DMS53 treated with DMSO at 0.1 percent for 48 hours (cell line): Measurements from ENCODE around the gene MRNIP.

Source experiments
- DNase-seq: peaks from one replicate; lab custom pipeline; 2025; ENCODE audit not compliant: unreplicated experiment; lab: John Stamatoyannopoulos, UW

MRNIP gene

GRCh38 chr5:179889885-179890284, 31.3 kb upstream of the MRNIP start:
- no peak for DNase-seq

- DNase-seq = no peak
Measured at GRCh38 chr5:179887802-179888201, 29.2 kb upstream of the MRNIP start.

- no peak for DNase-seq
Measured at GRCh38 chr5:179887095-179887494, 28.5 kb upstream of the MRNIP start.

DNA sequence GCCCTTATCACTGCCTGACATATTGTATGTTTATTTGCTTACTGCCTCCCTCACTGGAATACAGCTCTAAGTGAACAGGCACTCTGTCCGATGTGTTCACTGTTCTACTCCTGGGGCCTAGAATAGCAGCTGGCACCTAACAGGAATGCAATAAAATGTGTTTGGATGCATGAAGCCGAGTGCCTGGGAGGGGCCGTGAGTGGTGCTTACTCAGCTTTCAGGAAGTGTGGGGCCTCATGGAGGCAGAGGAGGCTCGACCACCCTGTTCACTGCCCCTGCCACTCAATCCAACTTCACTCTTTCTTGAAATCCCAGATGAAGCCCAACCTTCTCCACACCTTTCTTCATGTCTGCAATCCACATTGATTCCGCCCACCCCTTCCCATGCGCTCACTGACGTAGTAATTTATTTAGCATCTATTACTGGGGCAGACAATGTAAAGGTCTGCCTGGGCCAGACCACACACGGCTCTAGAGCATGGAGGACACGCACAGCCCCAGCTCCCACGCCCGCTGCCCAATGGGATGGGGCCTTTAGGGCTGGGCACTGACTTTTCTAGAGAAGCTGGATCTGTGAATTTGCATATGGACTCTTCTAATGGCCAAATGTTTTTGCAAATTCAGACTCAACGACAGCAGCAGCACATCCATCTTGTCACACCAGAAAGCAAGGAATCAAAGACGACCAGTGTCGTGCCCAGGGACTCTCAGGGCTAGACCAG, 27.7 kb upstream of the MRNIP start:
- no peak for DNase-seq

DNA sequence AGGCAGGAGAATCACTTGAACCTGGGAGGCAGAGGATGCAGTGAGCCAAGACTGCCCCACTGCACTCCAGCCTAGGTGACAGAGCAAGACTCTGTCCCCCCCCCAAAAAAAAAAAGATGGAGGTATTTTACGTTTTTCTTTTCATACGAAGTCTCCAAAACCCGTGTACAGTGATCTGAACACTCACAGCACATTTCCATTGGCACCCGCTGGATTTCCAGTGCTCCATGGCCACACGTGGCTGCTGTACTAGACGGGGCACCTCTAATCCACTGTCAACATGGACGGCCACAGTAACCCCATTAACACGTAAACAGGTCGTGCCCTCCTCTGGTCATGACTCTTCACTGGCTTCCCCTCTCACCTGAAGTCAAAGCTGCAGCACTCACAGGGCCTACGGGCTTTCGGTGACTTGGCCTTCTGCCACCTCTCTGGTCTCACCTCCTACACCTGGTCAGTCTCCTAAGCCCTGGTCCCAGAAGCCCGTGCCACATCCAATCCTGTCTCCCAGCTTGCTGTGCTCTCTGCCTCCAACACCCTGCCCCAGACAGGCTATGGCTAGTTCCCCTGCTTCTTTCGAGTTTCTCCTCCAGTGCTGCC, 27.0 kb upstream of the MRNIP start:
- DNase-seq = no peak

- DNase-seq = no peak
Measured at GRCh38 chr5:179883163-179883562, 24.5 kb upstream of the MRNIP start.

DNA sequence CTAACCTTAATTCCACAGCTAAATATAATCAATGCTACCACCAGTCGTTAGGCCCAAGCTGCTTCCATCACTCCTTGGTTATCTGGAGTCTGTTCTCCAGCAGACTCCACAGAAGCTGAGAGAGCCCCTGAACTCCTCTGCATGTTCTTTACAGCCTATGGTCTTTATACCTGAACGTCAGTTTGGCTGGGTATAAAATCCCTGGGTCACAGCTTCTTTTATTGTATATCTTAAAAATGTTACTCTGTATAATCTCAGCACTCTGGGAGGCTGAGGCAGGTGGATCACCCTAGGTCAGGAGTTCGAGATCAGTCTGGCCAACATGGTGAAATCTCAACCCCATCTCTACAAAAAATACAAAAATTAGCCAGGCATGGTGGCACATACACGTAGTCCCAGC, 23.7 kb upstream of the MRNIP start:
- no peak for DNase-seq

DNA sequence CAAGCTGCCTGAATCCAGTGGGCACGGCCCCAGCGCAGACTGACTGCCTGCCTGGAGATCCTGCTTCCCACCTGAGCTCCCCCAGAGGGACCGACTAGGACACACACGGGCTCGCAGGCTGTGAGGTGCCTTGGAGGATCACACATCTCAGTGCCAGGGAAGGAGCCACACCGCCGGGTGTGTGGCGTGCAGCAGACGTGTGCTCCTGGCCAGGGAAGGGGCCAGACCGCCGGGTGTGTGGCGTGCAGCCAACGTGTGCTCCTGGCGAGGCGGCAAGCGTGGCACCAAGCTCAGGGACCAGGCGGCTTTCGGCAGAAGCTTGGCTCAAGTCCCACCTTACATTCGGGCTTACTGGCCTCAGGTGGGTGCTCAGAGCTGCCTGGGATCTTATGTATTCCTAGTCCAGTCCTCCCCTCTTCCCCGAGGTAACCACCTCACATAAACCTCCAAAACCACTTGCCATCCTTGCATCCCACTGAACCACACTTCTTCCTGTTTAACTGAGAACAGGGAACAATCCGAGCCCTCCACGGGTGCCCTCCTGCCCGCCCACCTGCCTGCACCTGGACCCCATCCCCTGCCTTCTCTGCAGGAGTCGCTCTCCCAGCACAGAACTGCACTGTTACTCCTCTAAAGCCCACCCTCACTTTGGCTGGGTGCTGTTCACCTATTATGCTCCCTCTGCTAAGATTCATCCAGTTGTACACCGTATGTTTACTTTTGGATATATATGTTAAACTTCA, 22.4 kb upstream of the MRNIP start:
- DNase-seq = no peak

GRCh38 chr5:179880066-179880650, 21.5 kb upstream of the MRNIP start:
- no peak for DNase-seq

DNA sequence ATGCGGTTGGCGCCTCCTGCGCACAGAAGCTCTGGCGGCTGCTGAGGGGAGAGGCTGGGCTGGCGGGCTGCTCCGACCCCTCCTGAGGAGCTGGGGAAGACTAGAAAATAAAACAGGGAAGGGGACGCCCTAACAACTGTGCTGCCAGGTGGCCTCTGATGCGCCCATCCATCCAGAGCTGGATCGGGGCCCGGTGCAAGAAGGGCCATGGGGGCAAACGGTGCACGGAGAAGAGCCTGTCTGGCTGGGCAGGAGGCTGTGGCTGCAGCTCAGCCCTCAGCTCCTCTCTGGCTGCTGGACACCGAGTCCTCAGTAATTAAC, 21.0 kb upstream of the MRNIP start:
- no peak for DNase-seq

DNA sequence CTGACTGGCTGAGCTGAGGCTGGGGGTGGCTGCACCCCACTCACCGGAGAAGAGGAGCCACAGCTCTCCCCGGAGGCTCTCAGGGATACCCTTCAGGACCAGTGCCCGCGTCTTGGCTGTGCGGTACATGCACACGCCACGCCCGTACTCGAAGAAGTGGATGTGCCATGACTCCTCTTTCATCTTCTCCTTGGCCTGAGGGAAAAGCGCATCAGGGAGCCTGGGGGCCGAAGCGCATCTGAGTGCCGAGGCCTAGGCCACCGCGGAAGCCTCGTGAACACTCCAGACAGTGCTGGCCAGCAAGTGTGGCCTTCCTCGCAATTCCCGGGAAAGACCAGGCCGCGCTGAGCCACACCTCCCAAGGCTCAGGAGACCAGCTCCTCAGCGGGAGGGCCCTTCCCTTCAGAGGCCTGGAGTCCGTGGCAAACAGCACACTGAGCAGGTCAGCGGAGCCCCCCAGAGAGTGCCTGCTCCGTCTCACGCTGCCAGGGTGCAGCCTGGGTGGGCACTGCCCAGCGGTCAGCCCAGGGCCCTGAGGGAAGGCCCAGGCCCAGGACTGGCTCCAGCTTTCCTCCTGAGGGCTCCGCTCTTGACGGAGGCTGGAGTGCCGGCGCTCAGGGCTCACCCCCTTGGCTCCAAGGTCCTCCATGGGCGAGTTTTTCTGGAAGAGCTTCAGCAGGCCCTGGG, 20.5 kb upstream of the MRNIP start:
- DNase-seq = no peak

DNA sequence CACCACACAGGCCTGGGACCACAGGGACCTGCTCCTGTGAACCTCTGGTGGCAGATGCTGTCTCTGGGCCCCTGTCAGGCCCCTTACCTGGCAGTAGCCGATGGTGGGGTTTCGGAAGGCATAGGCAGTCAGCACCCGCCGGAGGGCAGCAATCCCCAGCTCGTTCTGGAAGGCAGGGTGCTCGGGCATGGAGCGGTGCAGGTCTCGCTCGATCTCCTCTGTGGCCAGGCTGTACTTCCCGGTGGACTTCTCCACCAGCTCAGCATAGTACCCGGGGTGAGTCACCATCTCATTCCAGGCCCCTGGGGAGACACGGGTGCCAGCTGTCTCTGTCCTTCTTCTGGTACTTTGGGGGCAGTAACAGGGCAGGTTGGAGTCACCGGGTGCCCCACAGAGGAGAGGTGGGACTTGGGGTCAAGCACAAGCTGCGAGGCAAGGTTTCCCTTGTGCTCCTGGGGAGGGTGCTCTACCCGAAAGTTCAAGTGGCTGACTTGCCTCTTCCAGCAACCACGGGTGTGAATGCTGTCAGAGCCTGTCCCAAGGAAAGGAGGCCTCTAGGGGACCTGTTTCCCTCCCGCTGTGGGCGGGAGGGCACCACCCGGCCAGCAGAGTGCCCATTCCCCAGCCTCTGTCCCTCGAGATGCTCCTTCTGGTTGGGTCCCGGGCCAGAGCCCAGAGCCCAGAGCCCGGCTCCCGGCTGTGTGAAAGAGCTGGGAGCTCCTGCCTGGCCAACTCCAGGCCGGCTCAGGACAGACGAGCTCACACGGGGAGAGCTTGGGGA, 19.8 kb upstream of the MRNIP start:
- no peak for DNase-seq

- no peak for DNase-seq
Measured at GRCh38 chr5:179876610-179876952, 18.0 kb upstream of the MRNIP start.

DNA sequence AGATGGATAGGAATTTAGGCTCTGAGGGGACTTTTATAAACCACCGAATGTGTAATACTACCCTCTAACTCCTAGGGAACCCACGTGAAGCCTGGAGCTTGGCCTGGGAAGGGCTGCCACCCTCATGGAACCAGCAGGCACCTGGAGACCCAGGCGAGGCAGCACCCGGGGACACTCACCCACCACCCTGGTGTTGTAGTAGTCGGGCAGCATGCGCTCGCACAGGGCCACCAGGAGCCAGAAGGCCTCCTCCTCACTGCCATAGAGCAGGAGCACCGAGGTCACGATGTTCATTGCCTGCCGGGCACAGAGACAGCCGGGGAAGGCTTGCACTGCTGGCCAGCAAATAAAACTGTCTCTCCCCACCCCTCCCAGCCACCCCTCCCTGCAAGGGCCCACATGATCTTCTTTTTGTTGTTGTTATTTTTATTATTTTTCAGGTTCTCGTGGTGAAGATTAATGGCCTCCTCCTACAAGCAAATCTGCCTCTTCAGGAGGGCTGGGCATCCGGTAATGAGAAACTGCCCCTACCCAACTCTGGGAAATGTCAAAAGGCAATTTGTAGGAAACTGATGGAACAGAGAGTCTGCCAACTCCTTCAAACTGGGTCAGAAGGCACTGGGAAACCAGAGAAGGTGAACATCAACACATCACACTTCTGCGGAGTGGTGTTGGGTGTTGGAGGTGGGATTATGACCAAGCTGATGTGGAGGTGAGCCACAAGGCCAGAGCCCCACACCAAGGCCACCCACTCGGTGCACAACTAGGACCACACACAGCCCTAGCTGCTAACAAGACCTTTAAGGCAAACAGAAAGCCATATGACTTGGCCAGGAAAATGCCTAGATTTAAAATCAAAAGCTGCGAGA, 17.4 kb upstream of the MRNIP start:
- no peak for DNase-seq

GRCh38 chr5:179874536-179875292, 16.1 kb upstream of the MRNIP start:
- DNase-seq = no peak

- no peak for DNase-seq
Measured at GRCh38 chr5:179874136-179874535, 15.5 kb upstream of the MRNIP start.

DNA sequence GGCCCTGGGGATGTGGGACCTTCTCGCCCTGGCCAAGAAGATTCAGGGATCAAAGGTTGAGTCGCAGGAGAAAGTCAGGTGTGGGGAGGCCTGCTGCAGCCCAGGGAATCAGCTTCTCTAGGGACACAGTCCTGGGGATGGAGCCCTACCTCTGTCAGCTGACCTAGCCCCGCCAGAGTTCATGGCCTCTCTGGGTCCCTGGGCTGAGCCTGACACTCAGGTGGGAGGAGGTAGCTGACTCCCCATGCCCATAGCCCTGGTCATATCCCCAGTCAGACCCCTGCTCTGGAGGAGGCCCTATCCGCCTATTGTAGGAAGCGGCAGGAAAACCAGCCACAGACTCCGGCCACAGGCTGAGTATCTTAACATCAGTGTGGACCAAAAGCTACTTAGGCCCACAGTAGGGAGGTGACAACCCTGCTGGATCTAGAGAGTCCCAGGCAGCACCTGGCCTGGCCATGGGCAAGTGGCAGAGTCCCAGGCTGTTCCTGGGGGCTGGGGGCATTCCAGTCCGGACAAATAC, 15.0 kb upstream of the MRNIP start:
- no peak for DNase-seq

DNA sequence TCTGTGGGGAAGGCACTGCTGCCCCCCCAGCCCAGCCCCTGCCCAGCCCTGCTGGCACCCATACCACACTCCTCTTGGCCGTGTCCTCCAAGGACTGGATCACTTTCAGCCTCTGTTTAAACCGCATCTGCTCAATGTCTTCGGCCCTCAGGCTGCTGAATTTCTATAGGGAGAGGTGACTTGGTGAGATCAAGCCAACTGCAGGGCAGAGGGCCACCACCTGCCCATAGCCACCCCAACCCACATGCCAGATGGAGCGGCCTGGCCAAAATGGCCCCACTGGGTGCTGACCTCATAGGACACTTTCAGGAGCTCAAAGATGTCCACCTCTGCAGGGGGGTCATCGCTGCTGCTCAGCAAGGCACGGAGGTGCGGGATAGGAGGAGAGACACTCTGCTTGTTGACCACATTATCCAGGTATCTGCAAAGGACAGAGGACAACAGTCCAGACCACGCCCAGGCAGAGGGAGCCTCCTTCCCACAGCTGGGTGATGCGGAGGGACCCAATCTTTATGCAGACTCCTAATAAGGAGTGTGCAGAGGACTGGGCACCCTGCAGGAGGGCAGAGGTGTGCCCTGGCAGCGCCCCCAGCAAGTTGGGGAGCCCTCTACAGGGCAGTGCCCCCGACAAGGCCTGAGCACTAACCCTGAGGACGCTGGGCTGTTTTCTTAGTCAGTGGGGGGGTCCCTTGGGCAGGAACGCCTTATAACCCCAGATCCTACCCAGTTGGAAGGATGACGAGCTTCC, 14.4 kb upstream of the MRNIP start:
- no peak for DNase-seq
